Subcutaneous abdominal adipose tissue (tissue), 5 donors: ENCODE measurements around the gene LANCL2.
"Not testable (repeated sequence)": the region's sequence is repeated elsewhere in the genome, so short reads cannot be mapped to it uniquely, and the experiment has no call there.

Experiments used
- H3K27ac ChIP-seq: one replicate; pipeline ENCODE4 v1.7.0; 2013; ENCODE audit warnings: low read depth, mild to moderate bottlenecking, inconsistent platforms, low read length, moderate library complexity
- H3K27me3 ChIP-seq, 5 donors: one replicate each; pipeline ENCODE4 v1.7.0; 2013; ENCODE audit warnings: low read length in 5 of 5, inconsistent platforms in 1 of 5; ENCODE audit not compliant: control insufficient read depth in 5 of 5, insufficient read depth in 4 of 5
- H3K36me3 ChIP-seq, 5 donors: one replicate each; pipeline ENCODE4 v1.7.0; 2013; ENCODE audit warnings: low read length in 5 of 5; ENCODE audit not compliant: control insufficient read depth in 5 of 5, insufficient read depth in 5 of 5
- H3K4me1 ChIP-seq, 5 donors: one replicate each; pipeline ENCODE4 v1.7.0; 2013; ENCODE audit warnings: low read length in 5 of 5, mild to moderate bottlenecking in 3 of 5, moderate library complexity in 1 of 5; ENCODE audit not compliant: control insufficient read depth in 5 of 5, insufficient read depth in 5 of 5
- H3K4me3 ChIP-seq, 5 donors: one replicate each; pipeline ENCODE4 v1.7.0; 2013; ENCODE audit warnings: low read length in 5 of 5, low read depth in 1 of 5
- H3K9ac ChIP-seq, 5 donors: one replicate each; pipeline ENCODE4 v1.7.0; 2013; ENCODE audit warnings: low read length in 5 of 5, mild to moderate bottlenecking in 4 of 5, moderate library complexity in 3 of 5
- H3K9me3 ChIP-seq, 5 donors: one replicate each; pipeline ENCODE4 v1.7.0; 2013; ENCODE audit warnings: low read length in 5 of 5; ENCODE audit not compliant: control insufficient read depth in 5 of 5
- donor health status: healthy.
- donor health status: healthy.
- donor health status: healthy.
- donor health status: healthy.
- donor health status: healthy.

The LANCL2 gene

GRCh38 chr7:55343002-55343781 lies 21.9 kb upstream of the LANCL2 start:
- Histone ChIP-seq H3K36me3 (no peaks in the 10 kb centered on the region), H3K27me3 (no peaks in the 10 kb centered on the region), H3K9me3 (no peaks in the 10 kb centered on the region), H3K4me3 (no peak overlapping the region), H3K9ac (no peak overlapping the region), H3K27ac (no peak overlapping the region), H3K4me1 (peaks cover 0 to 2% (median 0%) of the 10 kb centered on the region in 5 donors)

GRCh38 chr7:55343860-55344606 lies 21.1 kb upstream of the LANCL2 start:
- no peaks in the 10 kb centered on the region for H3K27me3 ChIP-seq
- no peaks in the 10 kb centered on the region for H3K9me3 ChIP-seq
- H3K9ac ChIP-seq: no peak overlapping the region
- peaks cover 0 to 10% (median 3%) of the 10 kb centered on the region in 5 donors for H3K4me1 ChIP-seq
- no peak overlapping the region for H3K4me3 ChIP-seq
- no peak overlapping the region for H3K27ac ChIP-seq
- no peaks in the 10 kb centered on the region for H3K36me3 ChIP-seq

GRCh38 chr7:55344840-55345239 lies 20.3 kb upstream of the LANCL2 start:
- no peak overlapping the region for H3K27ac ChIP-seq
- no peak overlapping the region for H3K9ac ChIP-seq
- no peaks in the 10 kb centered on the region for H3K9me3 ChIP-seq
- no peaks in the 10 kb centered on the region for H3K27me3 ChIP-seq
- peaks cover 0 to 13% (median 4%) of the 10 kb centered on the region in 5 donors for H3K4me1 ChIP-seq
- no peaks in the 10 kb centered on the region for H3K36me3 ChIP-seq
- H3K4me3 ChIP-seq: no peak overlapping the region

- no peak overlapping the region for H3K4me3 ChIP-seq
- H3K36me3 ChIP-seq: no peaks in the 10 kb centered on the region
- no peak overlapping the region for H3K9ac ChIP-seq
- H3K27ac ChIP-seq: no peak overlapping the region
- H3K27me3 ChIP-seq: no peaks in the 10 kb centered on the region
- no peaks in the 10 kb centered on the region for H3K9me3 ChIP-seq
- H3K4me1 ChIP-seq: peaks cover 0 to 13% (median 4%) of the 10 kb centered on the region in 5 donors
Observed at GRCh38 chr7:55345292-55345691, 19.8 kb upstream of the LANCL2 start.

GRCh38 chr7:55348502-55348901 lies 16.6 kb upstream of the LANCL2 start:
- Histone ChIP-seq H3K4me1 (peaks cover 0 to 13% (median 4%) of the 10 kb centered on the region in 5 donors), H3K4me3 (no peak overlapping the region), H3K36me3 (no peaks in the 10 kb centered on the region), H3K9ac (peak overlapping the region in 2 of 5 donors; percentile 26 to 29), H3K27ac (peak overlapping the region; percentile 60), H3K27me3 (no peaks in the 10 kb centered on the region), H3K9me3 (no peaks in the 10 kb centered on the region)

GRCh38 chr7:55349121-55349520 lies 16.0 kb upstream of the LANCL2 start:
- Histone ChIP-seq H3K9ac (peak overlapping the region in 1 of 5 donors; percentile 26), H3K27me3 (no peaks in the 10 kb centered on the region), H3K27ac (peak overlapping the region; percentile 60), H3K4me1 (peaks cover 0 to 13% (median 4%) of the 10 kb centered on the region in 5 donors), H3K36me3 (no peaks in the 10 kb centered on the region), H3K4me3 (no peak overlapping the region), H3K9me3 (no peaks in the 10 kb centered on the region)

GRCh38 chr7:55350281-55350680 lies 14.9 kb upstream of the LANCL2 start:
- Histone ChIP-seq H3K27me3 (no peaks in the 10 kb centered on the region), H3K9ac (no peak overlapping the region), H3K9me3 (no peaks in the 10 kb centered on the region)

GRCh38 chr7:55351263-55351662 lies 13.9 kb upstream of the LANCL2 start:
- H3K27ac ChIP-seq: no peak overlapping the region
- H3K27me3 ChIP-seq: no peaks in the 10 kb centered on the region
- no peaks in the 10 kb centered on the region for H3K36me3 ChIP-seq
- H3K4me3 ChIP-seq: no peak overlapping the region
- H3K4me1 ChIP-seq: peaks cover 0 to 13% (median 4%) of the 10 kb centered on the region in 5 donors
- no peaks in the 10 kb centered on the region for H3K9me3 ChIP-seq
- no peak overlapping the region for H3K9ac ChIP-seq

More at GRCh38 chr7:55350281-55350680, 14.9 kb upstream of the LANCL2 start:
- peaks cover 0 to 13% (median 4%) of the 10 kb centered on the region in 5 donors for H3K4me1 ChIP-seq
- no peak overlapping the region for H3K27ac ChIP-seq
- H3K36me3 ChIP-seq: no peaks in the 10 kb centered on the region
- H3K4me3 ChIP-seq: no peak overlapping the region

GRCh38 chr7:55352947-55353273 lies 12.2 kb upstream of the LANCL2 start:
- H3K27ac ChIP-seq, H3K9ac ChIP-seq, H3K4me3 ChIP-seq, H3K27me3 ChIP-seq, H3K36me3 ChIP-seq, H3K9me3 ChIP-seq: not testable (repeated sequence)
- H3K4me1 ChIP-seq: peaks cover 0 to 13% (median 4%) of the 10 kb centered on the region in 5 donors

GRCh38 chr7:55360486-55360885 lies 4.7 kb upstream of the LANCL2 start:
- peaks cover 3 to 10% (median 9%) of the 10 kb centered on the region in 5 donors for H3K4me1 ChIP-seq
- peaks cover 0 to 3% (median 0%) of the 10 kb centered on the region in 5 donors for H3K27me3 ChIP-seq
- no peak overlapping the region for H3K27ac ChIP-seq
- no peaks in the 10 kb centered on the region for H3K36me3 ChIP-seq
- no peak overlapping the region for H3K4me3 ChIP-seq
- H3K9me3 ChIP-seq: peaks cover 0 to 4% (median 0%) of the 10 kb centered on the region in 5 donors
- no peak overlapping the region for H3K9ac ChIP-seq
